HepG2 (cell line): ENCODE results near the gene FPGS. TPM values are rescaled to one million over a fixed set of nuclear protein-coding genes. Genes with fewer than 3 reads are reported as not detected.

Experiments used
- CBX1 ChIP-seq: IDR thresholded peaks from one replicate; pipeline ENCODE4 v1.6.1; 2016; ENCODE audit warnings: antibody characterized with exemption, low read depth
- FOXP1 ChIP-seq, 2 experiments: fragments of 450-650 bp in 1 of 2; IDR thresholded peaks; 2 replicates each; pipeline ENCODE4 v1.6.1; 2017 to 2018; ENCODE audit warnings: antibody characterized with exemption in 1 of 2
- HNRNPK ChIP-seq: fragments of 200-400 bp; formaldehyde crosslinking; IDR thresholded peaks from 2 replicates; pipeline ENCODE4 v1.6.1; 2018; ENCODE audit warnings: low read length, low read depth, moderate library complexity, mild to moderate bottlenecking; ENCODE audit not compliant: poor library complexity, severe bottlenecking
- NPAS2 ChIP-seq: sonication (generic); formaldehyde crosslinking; IDR thresholded peaks from 2 replicates; pipeline ENCODE4 v1.8.0; 2022; ENCODE audit warnings: mild to moderate bottlenecking, missing genetic modification reagents, borderline replicate concordance
- RBM22 ChIP-seq: fragments of 200-400 bp; formaldehyde crosslinking; optimal IDR thresholded peaks from 2 replicates; pipeline ENCODE3; 2017; ENCODE audit warnings: mild to moderate bottlenecking, low read length, moderate library complexity
- RXRA ChIP-seq: sonication (generic); formaldehyde crosslinking; IDR thresholded peaks from 2 replicates; pipeline ENCODE4 v1.5.1; 2020; ENCODE audit warnings: missing genetic modification reagents
- SPEN ChIP-seq: sonication (generic); formaldehyde crosslinking; IDR thresholded peaks from 2 replicates; pipeline ENCODE4 v1.5.1; 2020; ENCODE audit warnings: low read depth, mild to moderate bottlenecking, missing genetic modification reagents
- ZEB1 ChIP-seq: IDR thresholded peaks from 2 replicates; pipeline ENCODE4 v1.6.1; 2012; ENCODE audit warnings: mild to moderate bottlenecking, low read depth, inconsistent platforms; ENCODE audit not compliant: insufficient replicate concordance
- ZFY ChIP-seq: sonication (generic); formaldehyde crosslinking; IDR thresholded peaks from 2 replicates; pipeline ENCODE4 v1.4.0; 2020; ENCODE audit warnings: missing genetic modification reagents
- ZNF350 ChIP-seq: sonication (generic); formaldehyde crosslinking; IDR thresholded peaks from 2 replicates; pipeline ENCODE4 v1.4.0; 2020; ENCODE audit warnings: mild to moderate bottlenecking, low read depth, missing genetic modification reagents, borderline replicate concordance
- ZNF562 ChIP-seq: sonication (generic); formaldehyde crosslinking; IDR thresholded peaks from 2 replicates; pipeline ENCODE4 v1.8.0; 2022; ENCODE audit warnings: missing genetic modification reagents, borderline replicate concordance
- ZNF672 ChIP-seq: sonication (generic); formaldehyde crosslinking; IDR thresholded peaks from 2 replicates; pipeline ENCODE4 v1.8.1; 2022; ENCODE audit warnings: missing genetic modification reagents
- polyA plus RNA-seq, 8 experiments: library from polyadenylated mRNA; depleted of rRNA in 3 of 8; stranded (reverse) in 7 of 8; unstranded in 1 of 8; fragments of >200 nt; fragmentation: Illumina TruSeq in 4 of 8; extraction: Trizol in 4 of 8; gene quantifications; 2 replicates each; pipeline versions ENCODE4 v1.2.1 to v1.2.3, GENCODE V29; 2011 to 2016; ENCODE audit warnings: low read depth in 4 of 8, missing spikeins in 1 of 8, mixed read lengths in 1 of 8; ENCODE audit not compliant: insufficient read depth in 1 of 8
- total RNA-seq, 5 experiments: library from RNA; depleted of rRNA; stranded (reverse); fragments of >200 nt; fragmentation: Illumina TruSeq; extraction: Trizol; gene quantifications; 2 replicates each; pipeline ENCODE4 v1.2.3, GENCODE V29; 2016; ENCODE audit warnings: low read depth in 1 of 5
- TF ChIP-seq, protein P1 (sequence below): sonication (generic); formaldehyde crosslinking; IDR thresholded peaks from 2 replicates; pipeline ENCODE4 v1.5.1; 2020; ENCODE audit warnings: mild to moderate bottlenecking, missing genetic modification reagents, moderate library complexity
- TF ChIP-seq, protein P2 (sequence below), 2 experiments: sonication (generic) in 1 of 2; formaldehyde crosslinking in 1 of 2; IDR thresholded peaks; 2 replicates each; pipeline versions ENCODE4 v1.5.1 to v1.6.1; 2011 to 2020; ENCODE audit warnings: borderline replicate concordance in 1 of 2, low read depth in 1 of 2, low read length in 1 of 2, mild to moderate bottlenecking in 1 of 2, missing genetic modification reagents in 1 of 2, moderate library complexity in 1 of 2
- TF ChIP-seq, protein P3 (sequence below): sonication (generic); formaldehyde crosslinking; IDR thresholded peaks from 2 replicates; pipeline ENCODE4 v1.9.0; 2021; ENCODE audit warnings: missing genetic modification reagents, mild to moderate bottlenecking, borderline replicate concordance
- TF ChIP-seq, protein P4 (sequence below): IDR thresholded peaks from 2 replicates; pipeline ENCODE4 v1.6.1; 2012; ENCODE audit warnings: inconsistent platforms
- TF ChIP-seq, protein P5 (sequence below): sonication (generic); formaldehyde crosslinking; conservative IDR thresholded peaks from 2 replicates; pipeline ENCODE4 v1.8.0; 2022; ENCODE audit warnings: mild to moderate bottlenecking, moderate library complexity, missing genetic modification reagents

Gene FPGS
- total and polyA plus RNA-seq, 2 of the 13 experiments (the other 11 are each of a cell fraction or from before 2014, with no cell fraction given), result 35.6 to 36.8 TPM

DNA sequence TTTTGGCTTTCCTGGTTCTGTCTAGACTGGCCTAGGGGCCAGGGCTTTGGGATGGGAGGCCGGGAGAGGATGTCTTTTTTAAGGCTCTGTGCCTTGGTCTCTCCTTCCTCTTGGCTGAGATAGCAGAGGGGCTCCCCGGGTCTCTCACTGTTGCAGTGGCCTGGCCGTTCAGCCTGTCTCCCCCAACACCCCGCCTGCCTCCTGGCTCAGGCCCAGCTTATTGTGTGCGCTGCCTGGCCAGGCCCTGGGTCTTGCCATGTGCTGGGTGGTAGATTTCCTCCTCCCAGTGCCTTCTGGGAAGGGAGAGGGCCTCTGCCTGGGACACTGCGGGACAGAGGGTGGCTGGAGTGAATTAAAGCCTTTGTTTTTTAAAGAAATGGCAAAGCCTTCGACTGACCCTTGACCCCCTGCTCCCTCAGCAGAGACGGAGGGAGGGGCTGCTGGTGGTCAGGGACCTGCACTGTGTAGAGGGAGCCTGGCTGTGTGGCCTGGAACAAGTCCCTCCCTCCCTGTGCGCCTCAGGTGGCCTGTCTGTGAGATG, 11.1 kb downstream of the FPGS start (continued):
- TF ChIP-seq RBM22 (peak; percentile 18), ZNF672 (CRISPR knock-in tag) (no peak), HNRNPK (no peak), ZNF562 (CRISPR knock-in tag) (no peak), NPAS2 (CRISPR knock-in tag) (no peak), RXRA (no peak), FOXP1 (IDR thresholded peaks at IDR 0.05) (no peak), FOXP1 (CRISPR knock-in tag; IDR thresholded peaks at IDR 0.05) (no peak), ZEB1 (no peak), ZFY (CRISPR knock-in tag) (peak; percentile 59; the same call in 1 of the 2 replicates), ZNF350 (no peak), SPEN (CRISPR knock-in tag) (no peak), CBX1 (no peak)
- TF ChIP-seq, protein P1, sequence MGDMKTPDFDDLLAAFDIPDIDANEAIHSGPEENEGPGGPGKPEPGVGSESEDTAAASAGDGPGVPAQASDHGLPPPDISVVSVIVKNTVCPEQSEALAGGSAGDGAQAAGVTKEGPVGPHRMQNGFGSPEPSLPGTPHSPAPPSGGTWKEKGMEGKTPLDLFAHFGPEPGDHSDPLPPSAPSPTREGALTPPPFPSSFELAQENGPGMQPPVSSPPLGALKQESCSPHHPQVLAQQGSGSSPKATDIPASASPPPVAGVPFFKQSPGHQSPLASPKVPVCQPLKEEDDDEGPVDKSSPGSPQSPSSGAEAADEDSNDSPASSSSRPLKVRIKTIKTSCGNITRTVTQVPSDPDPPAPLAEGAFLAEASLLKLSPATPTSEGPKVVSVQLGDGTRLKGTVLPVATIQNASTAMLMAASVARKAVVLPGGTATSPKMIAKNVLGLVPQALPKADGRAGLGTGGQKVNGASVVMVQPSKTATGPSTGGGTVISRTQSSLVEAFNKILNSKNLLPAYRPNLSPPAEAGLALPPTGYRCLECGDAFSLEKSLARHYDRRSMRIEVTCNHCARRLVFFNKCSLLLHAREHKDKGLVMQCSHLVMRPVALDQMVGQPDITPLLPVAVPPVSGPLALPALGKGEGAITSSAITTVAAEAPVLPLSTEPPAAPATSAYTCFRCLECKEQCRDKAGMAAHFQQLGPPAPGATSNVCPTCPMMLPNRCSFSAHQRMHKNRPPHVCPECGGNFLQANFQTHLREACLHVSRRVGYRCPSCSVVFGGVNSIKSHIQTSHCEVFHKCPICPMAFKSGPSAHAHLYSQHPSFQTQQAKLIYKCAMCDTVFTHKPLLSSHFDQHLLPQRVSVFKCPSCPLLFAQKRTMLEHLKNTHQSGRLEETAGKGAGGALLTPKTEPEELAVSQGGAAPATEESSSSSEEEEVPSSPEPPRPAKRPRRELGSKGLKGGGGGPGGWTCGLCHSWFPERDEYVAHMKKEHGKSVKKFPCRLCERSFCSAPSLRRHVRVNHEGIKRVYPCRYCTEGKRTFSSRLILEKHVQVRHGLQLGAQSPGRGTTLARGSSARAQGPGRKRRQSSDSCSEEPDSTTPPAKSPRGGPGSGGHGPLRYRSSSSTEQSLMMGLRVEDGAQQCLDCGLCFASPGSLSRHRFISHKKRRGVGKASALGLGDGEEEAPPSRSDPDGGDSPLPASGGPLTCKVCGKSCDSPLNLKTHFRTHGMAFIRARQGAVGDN (CRISPR knock-in tag), result peak; percentile 91
- TF ChIP-seq, protein P2, sequence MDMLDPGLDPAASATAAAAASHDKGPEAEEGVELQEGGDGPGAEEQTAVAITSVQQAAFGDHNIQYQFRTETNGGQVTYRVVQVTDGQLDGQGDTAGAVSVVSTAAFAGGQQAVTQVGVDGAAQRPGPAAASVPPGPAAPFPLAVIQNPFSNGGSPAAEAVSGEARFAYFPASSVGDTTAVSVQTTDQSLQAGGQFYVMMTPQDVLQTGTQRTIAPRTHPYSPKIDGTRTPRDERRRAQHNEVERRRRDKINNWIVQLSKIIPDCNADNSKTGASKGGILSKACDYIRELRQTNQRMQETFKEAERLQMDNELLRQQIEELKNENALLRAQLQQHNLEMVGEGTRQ (IDR thresholded peaks at IDR 0.05; ENCODE audit: low read depth, low read length), result no peak
- TF ChIP-seq, protein P2 (CRISPR knock-in tag; IDR thresholded peaks at IDR 0.05; ENCODE audit: borderline replicate concordance), result no peak
- TF ChIP-seq, protein P3, sequence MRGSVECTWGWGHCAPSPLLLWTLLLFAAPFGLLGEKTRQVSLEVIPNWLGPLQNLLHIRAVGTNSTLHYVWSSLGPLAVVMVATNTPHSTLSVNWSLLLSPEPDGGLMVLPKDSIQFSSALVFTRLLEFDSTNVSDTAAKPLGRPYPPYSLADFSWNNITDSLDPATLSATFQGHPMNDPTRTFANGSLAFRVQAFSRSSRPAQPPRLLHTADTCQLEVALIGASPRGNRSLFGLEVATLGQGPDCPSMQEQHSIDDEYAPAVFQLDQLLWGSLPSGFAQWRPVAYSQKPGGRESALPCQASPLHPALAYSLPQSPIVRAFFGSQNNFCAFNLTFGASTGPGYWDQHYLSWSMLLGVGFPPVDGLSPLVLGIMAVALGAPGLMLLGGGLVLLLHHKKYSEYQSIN (CRISPR knock-in tag), result no peak
- TF ChIP-seq, protein P4, sequence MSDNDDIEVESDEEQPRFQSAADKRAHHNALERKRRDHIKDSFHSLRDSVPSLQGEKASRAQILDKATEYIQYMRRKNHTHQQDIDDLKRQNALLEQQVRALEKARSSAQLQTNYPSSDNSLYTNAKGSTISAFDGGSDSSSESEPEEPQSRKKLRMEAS, result peak; percentile 85
- TF ChIP-seq, protein P5, sequence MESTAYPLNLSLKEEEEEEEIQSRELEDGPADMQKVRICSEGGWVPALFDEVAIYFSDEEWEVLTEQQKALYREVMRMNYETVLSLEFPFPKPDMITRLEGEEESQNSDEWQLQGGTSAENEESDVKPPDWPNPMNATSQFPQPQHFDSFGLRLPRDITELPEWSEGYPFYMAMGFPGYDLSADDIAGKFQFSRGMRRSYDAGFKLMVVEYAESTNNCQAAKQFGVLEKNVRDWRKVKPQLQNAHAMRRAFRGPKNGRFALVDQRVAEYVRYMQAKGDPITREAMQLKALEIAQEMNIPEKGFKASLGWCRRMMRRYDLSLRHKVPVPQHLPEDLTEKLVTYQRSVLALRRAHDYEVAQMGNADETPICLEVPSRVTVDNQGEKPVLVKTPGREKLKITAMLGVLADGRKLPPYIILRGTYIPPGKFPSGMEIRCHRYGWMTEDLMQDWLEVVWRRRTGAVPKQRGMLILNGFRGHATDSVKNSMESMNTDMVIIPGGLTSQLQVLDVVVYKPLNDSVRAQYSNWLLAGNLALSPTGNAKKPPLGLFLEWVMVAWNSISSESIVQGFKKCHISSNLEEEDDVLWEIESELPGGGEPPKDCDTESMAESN (CRISPR knock-in tag), result no peak
